MM.1S (cell line): ENCODE measurements around the gene SYTL2.

Experiments used
- CTCF ChIP-seq: fragments of 300-600 bp; sonication (generic); IDR thresholded peaks from 2 replicates; pipeline ENCODE4 v1.5.1; 2016; ENCODE audit warnings: antibody characterized with exemption, low read length, mixed read lengths
- EZH2 ChIP-seq: fragments of 300-600 bp; sonication (generic); optimal IDR thresholded peaks from 2 replicates; pipeline ENCODE3; 2017; ENCODE audit warnings: low read depth, mild to moderate bottlenecking, antibody characterized with exemption, low read length, mixed read lengths
- EZH2phosphoT487 ChIP-seq: fragments of 300-600 bp; sonication (generic); IDR thresholded peaks from 2 replicates; pipeline ENCODE4 v1.6.1; 2018; ENCODE audit warnings: antibody characterized with exemption, low read length

GRCh38 chr11:85663753-85664614, 147.0 kb downstream of the SYTL2 start:
- TF ChIP-seq EZH2 (no peak), CTCF (peak; percentile 54), EZH2phosphoT487 (no peak)
